ENCODE data around the gene DLG5.

The DLG5 gene

DNA sequence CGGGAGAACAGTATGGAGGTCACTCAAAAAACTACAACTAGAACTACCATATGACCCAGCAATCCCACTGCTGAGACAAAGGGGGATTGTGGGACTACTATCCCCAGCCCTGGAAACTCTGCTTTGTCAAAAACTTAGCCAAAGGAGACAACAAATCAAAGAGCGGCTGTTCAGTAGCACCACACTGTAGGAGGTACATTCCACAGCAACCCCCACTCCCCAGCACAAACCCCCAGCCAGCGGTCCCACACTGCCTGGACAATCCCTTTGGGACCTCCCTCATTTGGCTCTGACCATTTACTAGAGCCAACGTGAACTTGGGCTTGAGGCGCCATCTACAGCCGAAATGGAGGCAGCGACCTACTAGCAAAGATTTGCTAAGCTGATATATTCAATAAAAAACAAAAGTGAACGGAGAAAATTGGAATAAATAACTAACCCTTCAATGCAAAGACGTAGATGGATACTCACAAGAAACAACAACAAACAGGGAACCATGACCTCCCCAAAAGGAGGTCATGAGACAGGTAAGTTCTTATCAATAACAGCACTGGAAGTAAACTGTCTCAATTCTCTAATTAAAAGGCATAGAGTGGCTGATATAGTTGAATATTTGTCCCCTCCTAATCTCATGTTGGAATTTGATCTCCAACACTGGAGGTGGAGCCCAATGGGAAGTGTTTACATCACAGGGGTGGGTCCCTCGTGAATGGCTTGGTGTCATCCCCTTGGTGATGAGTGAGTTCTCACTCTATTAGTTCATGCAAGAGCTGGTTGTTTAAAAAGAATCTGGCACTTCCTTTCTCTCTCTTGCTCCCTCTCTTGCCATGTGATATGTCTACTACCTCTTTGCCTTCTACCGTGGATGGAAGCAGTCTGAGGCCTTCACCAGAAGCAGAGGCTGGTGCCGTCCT is 170.0 kb downstream of the DLG5 start:
- ATAC-seq: no peak

DNA sequence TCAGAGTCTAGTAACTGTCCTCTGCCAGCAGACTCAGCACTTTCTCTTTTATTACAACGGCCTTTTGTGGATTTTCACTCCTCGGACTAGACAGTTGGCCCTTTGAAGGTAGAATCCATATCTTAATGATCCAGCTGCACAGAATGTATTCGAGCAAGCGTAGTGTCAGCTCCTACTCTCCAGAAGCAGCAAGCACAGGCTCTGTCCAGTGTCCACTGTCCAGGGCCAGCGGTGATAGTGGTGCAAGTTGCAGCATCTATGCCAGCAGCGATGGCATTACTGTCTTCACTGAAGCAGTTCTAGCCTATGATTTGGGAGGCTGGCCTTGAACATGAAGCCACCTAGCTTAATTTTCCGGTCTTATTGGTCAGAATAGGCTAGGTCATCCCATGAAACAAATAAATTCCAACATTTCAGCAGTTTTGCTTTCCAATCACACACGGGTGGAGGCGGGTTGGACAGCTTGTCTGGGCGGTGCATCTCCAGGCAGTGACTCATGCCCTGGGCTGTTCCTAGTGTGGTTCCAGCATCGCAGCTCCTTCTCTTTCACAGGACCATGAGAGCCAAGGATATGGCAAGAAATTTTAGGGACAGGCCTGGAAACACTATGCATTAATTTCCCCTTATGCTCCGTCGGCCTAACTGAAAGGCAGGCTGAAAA is 180.4 kb downstream of the DLG5 start:
- ATAC-seq: no peak

DNA sequence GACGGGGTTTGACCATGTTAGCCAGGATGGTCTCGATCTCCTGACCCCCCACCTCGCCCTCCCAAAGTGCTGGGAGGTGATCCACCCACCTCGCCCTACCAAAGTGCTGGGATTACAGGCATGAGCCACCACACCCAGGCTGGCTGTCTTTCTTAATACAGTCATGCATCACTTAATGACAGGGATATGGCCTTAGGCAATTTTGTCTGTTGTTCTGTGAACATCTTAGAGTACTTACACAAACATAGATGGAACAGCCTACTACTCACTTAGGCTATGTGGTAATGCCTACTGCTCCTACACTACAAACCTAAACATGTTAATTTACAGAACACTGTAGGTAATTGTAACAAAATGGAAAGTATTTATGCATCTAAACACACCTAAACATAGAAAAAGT is 182.3 kb downstream of the DLG5 start:
- ATAC-seq: no peak

GRCh38 chr10:77742172-77742571 is 184.4 kb downstream of the DLG5 start:
- ATAC-seq: no peak

- ATAC-seq: no peak
These were observed 184.8 kb downstream of the DLG5 start for GRCh38 chr10:77741746-77742145.

Data from activated CD4-positive, CD25-positive, alpha-beta regulatory T cell treated with anti-CD3 and anti-CD28 coated beads, Interleukin-2, amount 50 U/mL, for 24 hours (primary cell).